Upper lobe of right lung (tissue), 1 donor: ENCODE data around the gene OR51B6. TPM values are rescaled to one million over a fixed set of nuclear protein-coding genes. Genes with fewer than 3 reads are reported as not detected.

Experiments used
- ATAC-seq: fragments of 200-7000 bp; cut with Tn5 transposase; one replicate; pipeline ENCODE4 v1.9.1; 2020; ENCODE audit warnings: mild to moderate bottlenecking, moderate library complexity
- DNase-seq: peaks from one replicate; pipeline ENCODE4 v3.0.0-alpha.2; 2020
- H3K27ac ChIP-seq: fragments of 200-600 bp; one replicate; pipeline ENCODE4 v1.8.0; 2022
- H3K27me3 ChIP-seq: fragments of 200-600 bp; one replicate; pipeline ENCODE4 v1.8.0; 2022; ENCODE audit warnings: mild to moderate bottlenecking
- H3K36me3 ChIP-seq: fragments of 200-600 bp; one replicate; pipeline ENCODE4 v1.8.0; 2022
- H3K4me1 ChIP-seq: fragments of 200-600 bp; one replicate; pipeline ENCODE4 v1.8.0; 2022
- H3K4me3 ChIP-seq: fragments of 200-600 bp; one replicate; pipeline ENCODE4 v1.8.0; 2022; ENCODE audit warnings: mild to moderate bottlenecking
- H3K9me3 ChIP-seq: fragments of 200-600 bp; one replicate; pipeline ENCODE4 v1.8.0; 2022
- intact Hi-C: fragments of 100-400 bp; cut with DNase I; formaldehyde crosslinking; loops from one replicate; pipeline ENCODE4 v1.11.0; 2022
- total RNA-seq: library from RNA; stranded (reverse); fragmentation: NEBNext Ultra II Directional; extraction: Animal tissue kit (Norgen Biotek cat#: 25700); gene quantifications from one replicate; pipeline ENCODE4 v1.2.1, GENCODE V29; 2021
- TF ChIP-seq, protein P1 (sequence below): fragments of 200-600 bp; IDR thresholded peaks from one replicate; pipeline ENCODE4 v1.8.0; 2022; ENCODE audit warnings: antibody characterized with exemption
- donor health status: DM: no; HTN: yes; CAD: no; lungs with severe emphysema.

The OR51B6 gene
- total RNA-seq, 1 donor from 2014 or later, result not detected

DNA sequence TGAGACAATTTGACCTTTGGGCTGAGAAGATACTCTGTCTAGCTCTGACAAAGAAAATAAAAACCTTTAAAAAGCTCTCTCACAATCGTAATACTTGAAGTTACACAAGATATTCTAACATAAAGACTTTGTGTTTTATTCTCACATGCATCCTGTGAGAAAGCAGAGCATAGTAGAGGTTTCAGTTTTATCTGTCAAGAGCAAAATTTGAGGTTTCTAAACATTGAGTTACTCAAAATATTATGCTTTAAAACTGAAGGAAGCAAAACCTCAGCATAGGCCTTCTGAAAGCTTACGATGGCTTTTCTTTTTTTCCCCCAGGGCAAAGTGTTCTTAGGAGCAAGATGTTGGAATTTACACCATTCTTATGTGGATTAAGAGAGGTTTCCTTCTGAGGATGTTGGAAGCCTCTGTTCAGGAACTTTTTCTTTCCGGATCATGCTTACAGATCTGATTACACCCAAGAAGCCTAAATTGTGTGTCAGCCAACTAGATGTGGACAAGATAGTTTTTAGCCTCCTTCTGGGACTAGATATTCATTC lies 17.3 kb downstream of the OR51B6 start:
- DNase-seq (no peak), ATAC-seq (no peak)
- H3K9me3 ChIP-seq, result no peaks in the 10 kb centered on the region
- no peaks in the 10 kb centered on the region for H3K36me3 ChIP-seq
- H3K27ac ChIP-seq, result no peak overlapping the region
- H3K4me3 ChIP-seq, result no peak overlapping the region
- TF ChIP-seq, protein P1, sequence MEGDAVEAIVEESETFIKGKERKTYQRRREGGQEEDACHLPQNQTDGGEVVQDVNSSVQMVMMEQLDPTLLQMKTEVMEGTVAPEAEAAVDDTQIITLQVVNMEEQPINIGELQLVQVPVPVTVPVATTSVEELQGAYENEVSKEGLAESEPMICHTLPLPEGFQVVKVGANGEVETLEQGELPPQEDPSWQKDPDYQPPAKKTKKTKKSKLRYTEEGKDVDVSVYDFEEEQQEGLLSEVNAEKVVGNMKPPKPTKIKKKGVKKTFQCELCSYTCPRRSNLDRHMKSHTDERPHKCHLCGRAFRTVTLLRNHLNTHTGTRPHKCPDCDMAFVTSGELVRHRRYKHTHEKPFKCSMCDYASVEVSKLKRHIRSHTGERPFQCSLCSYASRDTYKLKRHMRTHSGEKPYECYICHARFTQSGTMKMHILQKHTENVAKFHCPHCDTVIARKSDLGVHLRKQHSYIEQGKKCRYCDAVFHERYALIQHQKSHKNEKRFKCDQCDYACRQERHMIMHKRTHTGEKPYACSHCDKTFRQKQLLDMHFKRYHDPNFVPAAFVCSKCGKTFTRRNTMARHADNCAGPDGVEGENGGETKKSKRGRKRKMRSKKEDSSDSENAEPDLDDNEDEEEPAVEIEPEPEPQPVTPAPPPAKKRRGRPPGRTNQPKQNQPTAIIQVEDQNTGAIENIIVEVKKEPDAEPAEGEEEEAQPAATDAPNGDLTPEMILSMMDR, result no peak
- no peaks in the 10 kb centered on the region for H3K27me3 ChIP-seq
- intact Hi-C loops, result no loop called here
- no peaks in the 10 kb centered on the region for H3K4me1 ChIP-seq

GRCh38 chr11:5369789-5370188 lies 18.5 kb downstream of the OR51B6 start:
- Histone ChIP-seq H3K4me1 (no peaks in the 10 kb centered on the region), H3K27me3 (no peaks in the 10 kb centered on the region), H3K4me3 (no peak overlapping the region), H3K36me3 (no peaks in the 10 kb centered on the region), H3K27ac (no peak overlapping the region), H3K9me3 (no peaks in the 10 kb centered on the region)
- ATAC-seq, result no peak
- intact Hi-C loops, result no loop called here
- no peak for DNase-seq
- TF ChIP-seq, protein P1, result no peak

DNA sequence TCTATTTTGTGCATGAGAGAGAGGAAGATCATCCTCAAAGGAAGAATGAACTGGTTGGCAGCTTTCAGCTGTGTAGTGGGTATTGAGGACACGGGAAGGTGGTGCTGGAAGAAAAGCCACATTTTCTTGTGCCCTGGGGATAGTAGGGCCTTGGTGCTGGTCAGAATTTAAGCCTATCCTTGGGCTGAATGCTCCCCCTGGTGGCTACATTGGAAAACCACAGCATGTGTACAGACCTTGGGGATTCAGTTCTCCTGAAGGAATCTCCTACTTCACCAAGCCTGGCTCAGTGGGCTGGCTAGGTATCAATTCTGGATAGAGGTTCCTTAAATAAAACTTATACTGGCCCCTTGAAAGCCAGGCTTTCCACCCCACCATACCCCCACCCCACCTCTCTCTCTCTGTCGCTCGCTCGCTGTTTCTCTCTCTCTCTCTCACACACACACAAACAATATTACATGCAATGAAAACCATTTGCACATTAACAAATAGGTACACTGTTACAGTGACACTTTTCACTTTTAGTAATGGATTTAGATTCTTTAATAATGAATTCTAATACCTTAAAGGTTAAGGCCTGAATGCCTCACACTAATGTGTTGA lies 29.5 kb downstream of the OR51B6 start:
- TF ChIP-seq, protein P1, result peak; percentile 69
- Histone ChIP-seq H3K27me3 (no peaks in the 10 kb centered on the region), H3K36me3 (no peaks in the 10 kb centered on the region), H3K9me3 (no peaks in the 10 kb centered on the region), H3K27ac (no peak overlapping the region), H3K4me1 (no peaks in the 10 kb centered on the region), H3K4me3 (no peak overlapping the region)
- intact Hi-C loops, result no loop called here
- no peak for DNase-seq
- peak; percentile 91 for ATAC-seq

DNA sequence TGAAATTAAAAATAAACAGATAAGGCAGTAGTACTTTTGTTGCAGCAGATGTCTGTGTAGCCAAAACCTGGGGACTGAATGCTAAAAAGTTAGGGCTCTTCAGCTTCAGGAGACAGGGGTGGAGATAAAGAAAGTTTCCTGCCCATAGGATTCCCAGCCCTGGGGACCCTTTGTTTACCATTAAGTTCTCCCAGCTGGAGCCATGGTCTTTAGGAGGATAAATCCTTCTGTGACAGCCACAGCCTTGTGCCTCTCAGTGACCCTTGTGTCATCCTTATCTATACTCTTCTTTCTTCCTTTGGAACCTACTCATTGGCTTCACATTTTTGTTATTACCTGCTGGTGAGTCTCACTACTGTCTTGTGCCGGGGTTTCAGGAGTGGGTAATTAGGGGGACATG lies 32.3 kb downstream of the OR51B6 start, which contains the start of gene OR51M1:
TSS of gene OR51M1 (plus strand) at position 237 of the 400 bp plus-strand sequence. CDS start 5,587 bp downstream, outside the sequence.
- no peaks in the 10 kb centered on the region for H3K27me3 ChIP-seq
- ATAC-seq (no peak), DNase-seq (no peak)

DNA sequence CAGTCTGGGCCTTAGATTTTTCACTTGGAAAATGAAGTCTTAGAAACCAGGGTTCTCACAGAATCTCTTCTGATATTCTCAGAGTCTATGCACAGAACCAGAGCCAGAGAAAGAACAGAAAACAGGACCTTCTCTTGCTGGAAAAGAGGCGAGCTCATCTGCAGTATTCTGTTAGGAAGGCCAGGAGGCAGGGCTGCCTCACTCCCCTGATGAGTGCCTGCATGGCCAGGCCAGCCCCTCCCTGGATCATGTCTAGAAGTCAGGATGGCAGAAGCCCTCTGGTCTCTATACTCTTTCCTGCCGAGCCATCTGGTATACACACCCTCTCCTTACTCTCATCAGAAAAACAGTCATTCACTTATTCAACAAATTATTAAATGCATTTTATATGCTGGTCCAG lies 33.0 kb downstream of the OR51B6 start:
- Histone ChIP-seq H3K27ac (no peak overlapping the region), H3K9me3 (no peaks in the 10 kb centered on the region), H3K4me3 (no peak overlapping the region), H3K36me3 (no peaks in the 10 kb centered on the region), H3K4me1 (no peaks in the 10 kb centered on the region), H3K27me3 (no peaks in the 10 kb centered on the region)
- intact Hi-C loops, result no loop called here
- TF ChIP-seq, protein P1, result no peak
- no peak for ATAC-seq
- DNase-seq, result no peak

More for the DNA sequence above, 32.3 kb downstream of the OR51B6 start, which contains the start of gene OR51M1:
- TF ChIP-seq, protein P1, result no peak
- Histone ChIP-seq H3K4me1 (no peaks in the 10 kb centered on the region), H3K27ac (no peak within 1 kb of the TSS), H3K9me3 (no peaks in the 10 kb centered on the region), H3K36me3 (no peaks in the 10 kb centered on the region), H3K4me3 (no peak within 1 kb of the TSS)
- intact Hi-C loops, result no loop called here
